T-helper 1 cell treated with Interleukin-12 subunit alpha and Interleukin-12 subunit beta and Interleukin-4 antibody, amounts not matched to agents 30 ng/mL and 1 ng/mL, for 36 hours (primary cell): ENCODE results near the gene XPNPEP2. TPM values are rescaled to one million over a fixed set of nuclear protein-coding genes. Genes with fewer than 3 reads are reported as not detected.

ENCODE experiments used
- intact Hi-C: fragments of 100-400 bp; cut with micrococcal nuclease; formaldehyde crosslinking; loops from one replicate; pipeline ENCODE4 v1.15.1; 2024
- total RNA-seq: library from RNA; stranded (reverse); gene quantifications from 2 replicates; pipeline ENCODE4 v1.2.3, GENCODE V29; 2022

The XPNPEP2 gene
- total RNA-seq, 1 donor from 2014 or later = 0.88 TPM

DNA sequence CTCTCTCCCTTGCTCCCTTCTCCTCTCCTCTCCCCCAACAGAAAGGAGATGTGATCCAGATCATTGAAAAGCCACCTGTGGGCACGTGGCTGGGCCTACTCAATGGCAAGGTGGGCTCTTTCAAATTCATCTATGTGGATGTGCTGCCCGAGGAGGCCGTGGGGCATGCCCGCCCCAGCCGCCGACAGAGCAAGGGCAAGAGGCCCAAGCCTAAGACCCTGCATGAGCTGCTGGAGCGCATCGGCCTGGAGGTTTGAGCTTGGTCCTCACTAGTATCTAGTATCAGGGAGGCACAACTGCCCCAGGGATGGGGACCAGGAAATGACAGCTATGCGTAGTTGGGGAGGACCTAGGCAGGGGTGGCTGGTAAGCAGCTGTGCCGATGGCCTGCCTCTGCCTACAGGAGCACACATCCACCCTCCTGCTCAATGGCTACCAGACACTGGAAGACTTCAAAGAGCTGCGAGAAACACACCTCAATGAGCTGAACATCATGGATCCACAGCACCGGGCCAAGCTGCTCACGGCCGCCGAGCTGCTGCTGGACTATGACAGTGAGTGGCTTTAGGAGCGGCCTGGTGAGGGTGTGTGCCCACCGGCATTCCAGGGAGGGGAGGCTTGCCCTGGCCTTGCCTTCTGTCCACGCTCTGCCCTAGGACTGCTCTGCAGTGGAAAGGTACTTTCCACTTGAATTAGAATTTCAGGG lies 54.0 kb downstream of the XPNPEP2 start:
- intact Hi-C loops = no loop called here

DNA sequence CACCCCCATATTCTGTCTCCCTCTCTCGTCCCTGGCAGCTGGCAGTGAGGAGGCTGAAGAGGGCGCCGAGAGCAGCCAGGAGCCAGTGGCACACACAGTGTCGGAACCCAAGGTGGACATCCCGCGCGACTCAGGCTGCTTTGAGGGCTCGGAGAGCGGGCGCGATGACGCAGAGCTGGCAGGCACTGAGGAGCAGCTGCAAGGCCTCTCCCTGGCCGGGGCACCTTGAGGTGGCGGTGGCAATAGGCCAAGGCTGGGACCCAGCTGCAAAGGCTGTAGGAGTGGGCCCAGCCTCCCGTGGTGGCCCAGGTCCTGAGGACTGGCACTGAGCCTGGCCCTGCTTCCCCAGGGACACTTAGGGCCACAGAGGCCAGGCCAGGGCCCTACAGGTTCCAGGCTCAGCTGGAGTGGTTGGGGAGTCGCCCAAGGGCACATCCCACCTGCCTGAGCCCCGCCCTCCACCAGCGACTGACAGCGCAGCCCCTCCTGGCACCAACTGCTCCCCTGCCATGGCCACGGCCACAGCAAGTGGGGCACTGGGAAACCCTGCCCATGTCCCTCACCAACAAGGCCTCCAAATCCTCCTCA lies 54.9 kb downstream of the XPNPEP2 start:
- intact Hi-C loops = no loop called here

DNA sequence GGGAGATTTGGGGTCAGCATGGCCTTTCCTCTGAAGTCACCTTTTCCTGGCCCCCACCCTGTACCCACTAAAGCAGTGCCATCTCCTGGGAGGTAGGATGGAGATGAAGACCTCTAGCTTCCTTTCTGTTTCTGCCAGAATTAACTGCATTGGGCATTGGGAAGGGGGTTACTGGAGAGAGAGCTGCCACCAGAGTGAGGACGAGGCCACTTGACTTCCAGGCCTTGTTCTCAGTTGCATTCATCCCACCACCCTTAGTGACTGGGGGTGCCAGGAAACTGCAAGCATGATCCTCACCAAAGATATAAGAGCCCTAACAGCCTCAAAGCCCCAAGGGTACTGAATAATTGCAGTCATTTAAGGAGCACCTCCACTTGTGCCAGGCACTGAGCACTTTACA lies 56.8 kb downstream of the XPNPEP2 start:
- intact Hi-C loops = no loop called here

DNA sequence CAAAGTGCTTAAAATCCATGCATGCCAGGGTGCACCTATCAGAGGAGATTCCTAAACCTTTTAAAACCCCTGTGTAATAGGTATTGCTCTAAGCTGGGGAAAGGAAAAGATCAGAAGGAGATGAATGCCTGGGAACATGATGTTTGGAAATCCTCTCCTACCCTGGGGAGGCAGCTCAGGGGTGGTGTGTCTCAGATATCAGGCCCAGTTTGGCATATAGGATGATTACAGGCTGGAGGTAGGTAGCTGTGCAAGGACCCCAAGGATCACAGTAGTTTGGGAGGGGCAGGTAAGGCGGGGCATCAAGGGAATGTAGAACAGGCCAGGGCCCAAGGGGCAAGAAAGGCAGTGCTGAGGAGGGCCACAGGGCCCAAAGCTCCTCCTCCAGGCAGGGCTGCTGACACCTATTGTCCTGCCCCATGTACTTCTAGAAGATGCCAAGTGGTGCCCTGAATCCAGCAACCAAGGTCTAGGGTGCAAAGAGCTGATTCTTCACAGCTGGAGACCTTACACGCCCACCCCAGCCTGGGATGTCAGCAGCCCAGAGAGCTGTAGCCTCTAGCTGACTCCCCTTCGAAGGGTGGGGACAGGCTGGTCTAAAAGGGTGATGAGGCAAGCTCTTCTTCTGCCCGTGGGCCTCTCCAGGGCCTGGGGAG lies 58.6 kb downstream of the XPNPEP2 start:
- intact Hi-C loops = no loop called here

DNA sequence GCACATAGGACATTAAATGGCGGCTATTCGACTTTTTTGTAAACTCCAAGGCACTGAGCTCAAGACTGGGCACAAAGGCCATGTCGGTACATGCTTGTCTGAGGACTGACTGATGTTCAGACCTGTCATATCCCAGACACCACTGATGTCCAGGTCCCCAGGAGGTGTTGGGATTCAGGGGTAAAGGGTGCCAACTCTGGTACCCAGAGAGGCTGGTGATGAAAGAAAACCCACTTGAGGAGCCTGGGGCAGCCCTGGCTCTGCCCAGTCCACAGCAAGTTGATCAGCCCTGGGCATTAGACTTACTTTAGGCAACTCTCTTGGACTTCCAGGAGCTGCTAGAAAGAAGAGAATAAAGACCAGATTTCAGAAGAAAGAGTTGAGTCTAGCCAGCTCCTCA lies 59.7 kb downstream of the XPNPEP2 start:
- intact Hi-C loops = no loop called here

DNA sequence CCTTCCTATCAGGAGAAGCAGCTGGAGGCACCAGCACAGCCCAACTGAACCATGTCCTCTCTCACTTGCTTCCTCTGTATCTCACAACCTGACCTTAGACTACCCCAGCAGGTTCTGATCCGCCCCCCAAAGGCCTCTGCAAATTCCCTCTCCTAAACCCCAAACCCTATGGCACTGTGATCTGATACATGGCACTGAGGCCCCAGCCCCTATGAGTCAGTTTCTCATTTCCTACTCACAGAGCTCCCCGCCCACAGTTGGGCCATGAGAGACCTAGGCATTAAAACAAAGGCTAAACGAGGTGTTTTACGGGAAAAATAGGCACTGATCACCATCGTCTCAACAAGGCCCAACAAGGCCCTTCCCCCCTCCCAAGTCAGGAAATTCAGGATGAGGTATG lies 60.1 kb downstream of the XPNPEP2 start:
- intact Hi-C loops = no loop called here

DNA sequence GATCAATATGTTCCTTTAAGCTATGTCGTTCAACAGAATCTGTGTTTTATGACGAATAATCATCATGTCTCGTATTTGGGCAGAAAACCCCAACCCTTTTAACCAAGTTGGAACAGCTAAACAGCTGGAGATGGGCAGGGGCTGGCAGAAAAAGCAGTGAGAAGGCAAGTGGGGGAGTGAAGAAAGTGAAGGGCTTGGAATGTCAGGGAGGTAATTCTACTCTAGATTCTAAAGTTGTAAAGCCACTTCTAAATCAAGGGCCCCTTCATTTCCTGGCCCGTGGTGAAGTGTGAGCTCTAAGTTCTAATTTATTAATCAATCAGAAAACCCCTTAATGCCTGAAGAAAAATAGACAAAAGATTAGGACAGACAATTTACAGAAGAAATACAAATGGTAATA lies 61.4 kb downstream of the XPNPEP2 start:
- intact Hi-C loops = no loop called here

DNA sequence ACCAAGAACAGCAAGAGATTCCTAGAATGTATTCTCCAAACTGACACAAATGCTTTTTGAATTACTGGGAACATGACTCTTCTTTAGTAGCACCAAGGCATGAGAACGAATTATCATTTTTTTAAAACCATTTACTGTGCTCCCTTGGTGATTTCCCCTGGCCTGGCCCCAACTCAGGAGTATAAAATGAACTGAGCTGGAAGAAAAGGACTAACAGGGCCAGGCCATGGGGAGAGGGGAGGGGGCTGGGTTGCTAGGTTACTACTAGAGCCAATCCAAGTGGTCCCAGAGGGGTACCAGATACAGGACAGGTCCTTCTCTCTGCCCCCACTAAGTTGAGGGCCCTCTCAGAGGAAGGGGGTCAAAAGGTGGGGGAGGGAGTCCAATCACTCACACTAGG lies 64.1 kb downstream of the XPNPEP2 start:
- intact Hi-C loops = no loop called here

DNA sequence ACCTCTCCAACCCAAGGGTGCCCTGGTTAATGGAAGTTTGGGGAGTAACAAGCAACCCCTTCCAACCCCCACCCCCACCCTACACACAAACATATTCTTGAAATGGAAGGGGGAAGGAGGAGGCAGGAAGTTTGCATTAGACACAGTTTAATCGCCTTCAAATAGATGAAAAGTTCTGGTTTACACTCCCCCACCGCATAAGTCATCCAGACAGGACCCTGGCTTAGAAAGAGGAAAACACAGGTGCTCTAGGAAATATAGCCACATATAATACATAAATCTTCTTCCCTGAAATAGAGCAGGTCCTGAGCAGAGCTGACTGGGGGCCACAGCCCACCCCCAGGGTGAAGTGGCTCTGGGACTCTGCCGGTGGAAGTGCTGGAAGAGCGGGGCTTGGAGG lies 66.0 kb downstream of the XPNPEP2 start:
- intact Hi-C loops = no loop called here

DNA sequence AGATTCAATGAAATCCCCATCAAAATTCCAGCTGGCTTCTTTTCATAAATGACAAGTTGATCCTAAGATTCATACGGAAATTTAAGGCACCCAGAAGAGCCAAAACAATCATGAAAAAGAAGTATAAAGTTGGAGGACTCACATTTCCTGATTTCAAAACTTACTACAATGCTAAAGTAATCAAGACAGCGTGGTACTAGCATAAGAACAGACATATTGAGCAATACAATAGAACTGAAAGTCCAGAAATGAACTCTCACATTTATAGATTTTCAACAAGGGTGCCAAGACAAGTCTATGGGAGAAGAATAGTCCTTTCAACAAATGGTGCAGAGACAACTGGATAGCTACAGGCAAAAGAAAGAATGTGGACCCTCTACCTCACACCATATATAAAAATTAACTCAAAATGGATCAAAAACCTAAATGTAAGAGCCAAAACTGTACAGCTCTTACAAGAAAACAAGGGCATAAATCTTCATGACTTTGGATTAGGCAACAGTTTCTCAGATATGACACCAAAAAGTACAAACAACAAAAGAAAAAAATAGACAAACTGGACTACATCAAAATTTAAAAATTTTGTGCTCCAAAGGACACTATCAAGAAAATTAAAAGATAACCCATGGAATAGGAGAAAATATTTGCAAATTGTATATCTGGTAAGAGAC lies 69.5 kb downstream of the XPNPEP2 start:
- intact Hi-C loops = no loop called here

DNA sequence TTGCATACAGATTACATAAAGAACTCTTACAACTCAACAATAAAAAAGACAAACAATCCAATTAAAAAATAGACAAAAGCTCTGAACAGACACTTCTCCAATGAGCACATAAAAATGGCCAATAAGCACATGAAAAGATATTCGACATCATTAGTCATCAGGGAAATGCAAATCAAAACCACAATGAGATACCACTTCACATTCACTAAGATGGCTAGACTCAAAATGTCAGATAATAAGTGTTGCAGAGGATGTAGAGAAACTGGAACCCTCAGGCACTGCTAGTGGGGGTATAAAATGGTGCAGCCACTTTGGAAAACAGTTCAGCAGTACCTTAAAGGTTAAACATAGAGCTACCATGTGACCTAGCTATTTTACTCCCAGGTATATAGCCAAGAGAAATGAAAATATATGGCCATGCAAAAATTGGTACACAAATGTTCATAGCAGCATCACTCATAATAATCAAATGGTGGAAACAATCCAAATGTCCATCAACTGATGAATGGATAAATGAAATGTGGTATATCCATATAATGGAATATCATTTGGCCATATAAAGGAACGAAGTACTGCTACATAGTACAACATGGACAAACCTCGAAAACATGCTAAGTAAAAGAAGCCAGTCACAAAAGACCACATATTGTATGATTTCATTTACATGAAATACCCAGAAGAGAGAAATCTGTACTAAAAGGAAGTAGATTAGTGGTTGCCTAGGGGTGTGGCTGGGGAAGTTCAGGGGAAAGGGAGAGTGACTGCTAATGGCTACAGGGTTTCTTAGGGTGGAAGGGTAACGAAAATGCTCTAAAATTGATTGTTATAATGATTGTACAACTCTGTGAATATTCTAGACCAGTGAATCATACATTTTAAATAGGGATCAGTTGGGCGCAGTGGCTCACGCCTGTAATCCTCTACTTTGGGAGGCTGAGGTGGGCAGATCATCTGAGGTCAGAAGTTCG lies 70.3 kb downstream of the XPNPEP2 start:
- intact Hi-C loops = no loop called here

DNA sequence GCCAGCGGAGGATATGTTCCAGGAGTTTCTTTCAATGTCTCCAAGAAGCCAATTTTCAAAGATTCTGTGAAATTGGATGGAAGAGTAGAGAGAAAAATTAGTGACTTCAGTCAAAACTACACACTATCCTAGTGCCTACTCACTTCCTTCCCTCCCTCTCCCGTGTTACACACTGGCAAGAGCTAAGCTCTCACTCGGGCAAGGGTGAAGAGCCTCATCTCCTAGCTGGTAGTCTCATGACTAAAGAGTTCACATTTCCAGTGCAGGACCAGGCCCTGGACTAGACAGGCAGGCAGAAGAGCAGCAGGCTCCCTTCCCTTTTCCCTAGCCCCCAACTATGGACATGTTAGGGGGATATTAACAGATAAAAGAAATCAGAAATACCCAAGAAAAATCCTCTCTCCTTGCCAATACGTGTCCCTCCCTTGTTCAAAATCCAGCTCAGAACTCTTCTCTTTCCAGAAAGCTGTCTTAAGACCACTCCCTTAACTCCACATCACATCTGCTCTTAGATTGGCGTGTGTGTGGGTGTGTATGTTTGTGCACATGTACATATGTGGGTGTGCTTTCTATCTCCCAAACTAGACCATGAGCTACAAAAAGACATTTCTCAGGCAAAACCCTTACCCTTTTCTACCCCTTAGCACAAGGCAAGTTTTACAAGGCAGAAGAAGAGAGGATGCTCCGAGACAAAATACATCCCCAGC lies 75.0 kb downstream of the XPNPEP2 start:
- intact Hi-C loops = no loop called here

DNA sequence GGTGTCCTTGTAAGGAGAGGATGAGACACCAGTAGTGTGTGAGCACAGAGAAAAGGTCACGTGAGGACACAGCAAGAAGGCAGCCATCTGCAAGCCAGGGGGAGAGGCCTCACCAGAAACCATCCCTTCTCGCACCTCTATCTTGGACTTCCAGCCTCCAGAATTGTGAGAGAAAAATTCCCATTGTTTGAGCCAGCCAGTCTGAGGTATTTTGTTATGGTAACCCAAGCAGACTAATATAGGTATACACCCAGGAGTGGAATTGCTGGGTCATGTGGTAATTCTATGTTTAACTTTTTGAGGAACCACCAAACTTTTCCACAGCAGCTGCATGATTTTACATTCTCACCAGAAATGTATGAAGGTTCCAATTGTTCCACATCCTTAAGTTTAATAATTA lies 79.3 kb downstream of the XPNPEP2 start:
- intact Hi-C loops = no loop called here

Other genes with a start within 250 kb of the XPNPEP2 start
- not detected in 2 replicates for gene SMARCA1, start 215.5 kb upstream of the XPNPEP2 start, total RNA-seq
- 2.4 and 2.6 TPM in 2 replicates for gene OCRL, start 198.7 kb upstream of the XPNPEP2 start, total RNA-seq
- 0.07 TPM in 1 of 2 replicates, not detected in the other for gene APLN, start 84.0 kb upstream of the XPNPEP2 start, total RNA-seq
- 301 and 308 TPM in 2 replicates for gene SASH3, start 41.0 kb downstream of the XPNPEP2 start, total RNA-seq
- 6.7 and 7.0 TPM in 2 replicates for gene ZDHHC9, start 104.9 kb downstream of the XPNPEP2 start, total RNA-seq
- 31.9 and 32.0 TPM in 2 replicates for gene UTP14A, start 167.2 kb downstream of the XPNPEP2 start, total RNA-seq
- gene BCORL1, start 243.7 kb downstream of the XPNPEP2 start, total RNA-seq = 6.1 and 6.9 TPM in 2 replicates